H9 (cell line): Measurements from ENCODE around the gene CEP63. TPM values are rescaled to one million over a fixed set of nuclear protein-coding genes. Genes with fewer than 3 reads are reported as not detected.

Source experiments
- DNase-seq: peaks from one replicate; pipeline ENCODE4 v3.0.0-alpha.2; 2017
- H2AFZ ChIP-seq: one replicate; pipeline ENCODE4 v1.6.1; 2013; ENCODE audit warnings: mild to moderate bottlenecking, low read length, control low read depth, moderate library complexity
- H2AK5ac ChIP-seq: 2 replicates; pipeline ENCODE4 v1.6.1; 2013; ENCODE audit warnings: low read length, control low read depth, mixed read lengths; ENCODE audit not compliant: insufficient read length
- H2BK120ac ChIP-seq: one replicate; pipeline ENCODE4 v1.6.1; 2013; ENCODE audit warnings: low read depth, mild to moderate bottlenecking, low read length, control low read depth, inconsistent platforms; ENCODE audit not compliant: poor library complexity, severe bottlenecking
- H2BK12ac ChIP-seq: 2 replicates; pipeline ENCODE4 v1.6.1; 2013; ENCODE audit warnings: low read length, control low read depth, mixed read lengths, low read depth; ENCODE audit not compliant: insufficient read length
- H2BK15ac ChIP-seq: 2 replicates; pipeline ENCODE4 v1.6.1; 2013; ENCODE audit warnings: low read depth, low read length, control low read depth
- H2BK20ac ChIP-seq: one replicate; pipeline ENCODE4 v1.6.1; 2013; ENCODE audit warnings: low read depth, mild to moderate bottlenecking, low read length, control low read depth, inconsistent platforms; ENCODE audit not compliant: poor library complexity, severe bottlenecking
- H2BK5ac ChIP-seq: 2 replicates; pipeline ENCODE4 v1.6.1; 2013; ENCODE audit warnings: low read length, control low read depth, mixed read lengths; ENCODE audit not compliant: insufficient read length
- H3K14ac ChIP-seq: 2 replicates; pipeline ENCODE4 v1.6.1; 2013; ENCODE audit warnings: low read length, control low read depth; ENCODE audit not compliant: insufficient read depth
- H3K18ac ChIP-seq: 2 replicates; pipeline ENCODE4 v1.6.1; 2013; ENCODE audit warnings: low read depth, mild to moderate bottlenecking, mixed read lengths, low read length, control low read depth; ENCODE audit not compliant: insufficient read length
- H3K23ac ChIP-seq: 2 replicates; pipeline ENCODE4 v1.6.1; 2013; ENCODE audit warnings: low read length, control low read depth, mixed read lengths, low read depth; ENCODE audit not compliant: insufficient read length
- H3K23me2 ChIP-seq: 2 replicates; pipeline ENCODE4 v1.6.1; 2013; ENCODE audit warnings: low read depth, mild to moderate bottlenecking, mixed read lengths, low read length, control low read depth; ENCODE audit not compliant: insufficient read length, poor library complexity, severe bottlenecking
- H3K27ac ChIP-seq: 2 replicates; pipeline ENCODE4 v1.5.1; 2013; ENCODE audit warnings: low read length, control low read depth, mixed read lengths, low read depth; ENCODE audit not compliant: insufficient read length
- H3K27me3 ChIP-seq: 2 replicates; pipeline ENCODE4 v1.6.1; 2013; ENCODE audit warnings: low read length, control low read depth, inconsistent platforms; ENCODE audit not compliant: insufficient read depth
- H3K4ac ChIP-seq: 2 replicates; pipeline ENCODE4 v1.6.1; 2013; ENCODE audit warnings: low read depth, mild to moderate bottlenecking, control low read depth, inconsistent platforms, low read length, moderate library complexity
- H3K4me1 ChIP-seq: 2 replicates; pipeline ENCODE4 v1.6.1; 2013; ENCODE audit warnings: low read length, control low read depth, inconsistent platforms; ENCODE audit not compliant: insufficient read depth
- H3K4me2 ChIP-seq: 2 replicates; pipeline ENCODE4 v1.6.1; 2013; ENCODE audit warnings: low read length, control low read depth, mixed read lengths; ENCODE audit not compliant: insufficient read length, insufficient read depth
- H3K56ac ChIP-seq: 2 replicates; pipeline ENCODE4 v1.6.1; 2013; ENCODE audit warnings: low read depth, mild to moderate bottlenecking, mixed read lengths, low read length, control low read depth; ENCODE audit not compliant: insufficient read length
- H3K79me1 ChIP-seq: 2 replicates; pipeline ENCODE4 v1.6.1; 2013; ENCODE audit warnings: low read depth, mild to moderate bottlenecking, moderate library complexity, low read length, control low read depth, inconsistent platforms; ENCODE audit not compliant: insufficient read depth, poor library complexity, severe bottlenecking
- H3K79me2 ChIP-seq: 2 replicates; pipeline ENCODE4 v1.6.1; 2013; ENCODE audit warnings: low read length, control low read depth, inconsistent platforms; ENCODE audit not compliant: insufficient read depth
- H3K9ac ChIP-seq: 2 replicates; pipeline ENCODE4 v1.6.1; 2013; ENCODE audit warnings: low read length, control low read depth, mixed read lengths; ENCODE audit not compliant: insufficient read length; ENCODE audit errors: extremely low read depth
- H3K9me3 ChIP-seq: one replicate; pipeline ENCODE4 v1.6.1; 2013; ENCODE audit warnings: low read depth, low read length, inconsistent platforms; ENCODE audit not compliant: control insufficient read depth
- H3T11ph ChIP-seq: one replicate; pipeline ENCODE4 v1.6.1; 2013; ENCODE audit warnings: mild to moderate bottlenecking, low read length, control low read depth, inconsistent platforms
- H4K20me1 ChIP-seq: one replicate; pipeline ENCODE4 v1.6.1; 2013; ENCODE audit not compliant: control insufficient read depth, insufficient read length, insufficient read depth
- H4K5ac ChIP-seq: 2 replicates; pipeline ENCODE4 v1.6.1; 2013; ENCODE audit warnings: low read depth, mild to moderate bottlenecking, mixed read lengths, low read length, control low read depth; ENCODE audit not compliant: insufficient read length
- H4K8ac ChIP-seq: replicated peaks from 2 replicates; pipeline ENCODE4 v1.6.1; 2013; ENCODE audit warnings: low read length, control low read depth, mixed read lengths, low read depth; ENCODE audit not compliant: insufficient read length
- H4K91ac ChIP-seq: 2 replicates; pipeline ENCODE4 v1.6.1; 2013; ENCODE audit warnings: low read depth, mild to moderate bottlenecking, moderate library complexity, mixed read lengths, low read length, control low read depth; ENCODE audit not compliant: insufficient read length
- H3K27ac Mint-ChIP-seq, 3 experiments: 2 replicates in 2 of 3; 3 replicates in 1 of 3; pipeline ENCODE4 v1.8.0; 2020 to 2021; ENCODE audit warnings: mixed read lengths in 3 of 3, mild to moderate bottlenecking in 1 of 3, moderate library complexity in 1 of 3
- H3K27me3 Mint-ChIP-seq: 2 replicates; pipeline ENCODE4 v1.8.0; 2021; ENCODE audit warnings: low read depth, mild to moderate bottlenecking, moderate library complexity, mixed read lengths
- H3K36me3 Mint-ChIP-seq, 3 experiments: 2 replicates in 2 of 3; 3 replicates in 1 of 3; pipeline ENCODE4 v1.8.0; 2020 to 2021; ENCODE audit warnings: low read depth in 3 of 3, mixed read lengths in 3 of 3; ENCODE audit not compliant: insufficient read depth in 1 of 3
- H3K4me1 Mint-ChIP-seq, 2 experiments: 2 replicates each; pipeline ENCODE4 v1.8.0; 2020; ENCODE audit warnings: mixed read lengths in 2 of 2
- H3K4me3 Mint-ChIP-seq, 2 experiments: 2 replicates in 1 of 2; 3 replicates in 1 of 2; pipeline ENCODE4 v1.8.0; 2020 to 2021; ENCODE audit warnings: mild to moderate bottlenecking in 2 of 2, mixed read lengths in 2 of 2, moderate library complexity in 1 of 2
- H3K9me3 Mint-ChIP-seq, 2 experiments: 2 replicates in 1 of 2; 3 replicates in 1 of 2; pipeline ENCODE4 v1.8.0; 2020; ENCODE audit warnings: mild to moderate bottlenecking in 2 of 2, mixed read lengths in 2 of 2, moderate library complexity in 1 of 2
- WGBS: extraction: QIAGEN DNeasy Blood & Tissue Kit; methylation state at CpG from one replicate; pipeline ENCODE4 v1.1.7; 2013; ENCODE audit warnings: missing lambda C conversion rate, low lambda C conversion rate, mixed read lengths; ENCODE audit not compliant: insufficient read length; ENCODE audit errors: extremely low coverage; 5-methylcytosine and 5-hydroxymethylcytosine counted together
- total RNA-seq: library from RNA; stranded (reverse); gene quantifications from 2 replicates; pipeline ENCODE4 v1.2.1, GENCODE V29; 2021
- TF ChIP-seq, protein P1 (sequence below): fragments of 200-600 bp; sonication (generic); conservative IDR thresholded peaks from 3 replicates; pipeline ENCODE4 v1.8.0; 2021; ENCODE audit warnings: antibody characterized with exemption, mild to moderate bottlenecking

Gene CEP63
- total RNA-seq, 1 experiment from 2014 or later = 16.2 TPM

DNA sequence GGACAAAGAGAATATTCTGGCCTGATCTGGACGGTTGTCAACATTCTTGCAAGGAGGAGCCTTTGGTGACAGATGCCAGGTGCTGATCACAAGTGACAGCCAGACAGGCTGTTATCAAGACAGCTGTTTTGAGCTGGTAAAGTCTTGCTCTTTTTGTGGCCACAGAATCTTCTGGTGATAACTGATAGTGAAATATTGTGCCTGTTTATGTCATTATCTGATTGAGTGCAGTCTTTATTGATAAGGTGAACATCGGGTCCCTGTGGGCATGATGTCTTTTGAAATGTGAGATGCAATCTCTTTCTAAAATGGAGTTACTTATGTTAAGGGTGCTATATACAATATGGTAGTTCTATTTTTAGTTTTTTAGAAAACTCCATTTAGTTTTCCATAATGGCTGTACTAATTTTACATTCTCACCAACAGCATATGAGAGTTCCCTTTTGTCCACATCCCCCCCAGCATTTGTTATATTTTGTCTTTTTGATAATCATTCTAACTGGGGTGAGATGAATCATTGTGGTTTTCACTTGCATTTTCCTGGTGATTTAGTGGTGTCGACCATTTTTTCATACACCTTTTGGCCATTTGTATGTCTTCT is 10.7 kb downstream of the CEP63 start:
- Histone ChIP-seq H2AK5ac (no peak overlapping the region), H2BK20ac (no peak overlapping the region), H3K79me2 (no peaks in the 10 kb centered on the region; the same call in 1 of the 2 replicates), H3K9me3 (no peaks in the 10 kb centered on the region), H3K4me2 (no peak overlapping the region), H3K9ac (no peak overlapping the region), H3K4ac (no peak overlapping the region), H3K23ac (no peak overlapping the region), H3K27me3 (no peaks in the 10 kb centered on the region), H4K20me1 (no peaks in the 10 kb centered on the region), H3K79me1 (no peaks in the 10 kb centered on the region), H3K23me2 (no peaks in the 10 kb centered on the region), H4K5ac (no peak overlapping the region), H3K27ac (no peak overlapping the region), H4K91ac (no peak overlapping the region), H4K8ac (no peak overlapping the region), H2BK120ac (no peak overlapping the region), H3K4me1 (no peaks in the 10 kb centered on the region), H3K18ac (no peak overlapping the region), H2BK5ac (no peak overlapping the region), H3K56ac (no peak overlapping the region), H2BK12ac (no peak overlapping the region), H3T11ph (no peak overlapping the region), H2BK15ac (no peak overlapping the region), H3K14ac (no peak overlapping the region), H2AFZ (no peak overlapping the region)
- TF ChIP-seq, protein P1, sequence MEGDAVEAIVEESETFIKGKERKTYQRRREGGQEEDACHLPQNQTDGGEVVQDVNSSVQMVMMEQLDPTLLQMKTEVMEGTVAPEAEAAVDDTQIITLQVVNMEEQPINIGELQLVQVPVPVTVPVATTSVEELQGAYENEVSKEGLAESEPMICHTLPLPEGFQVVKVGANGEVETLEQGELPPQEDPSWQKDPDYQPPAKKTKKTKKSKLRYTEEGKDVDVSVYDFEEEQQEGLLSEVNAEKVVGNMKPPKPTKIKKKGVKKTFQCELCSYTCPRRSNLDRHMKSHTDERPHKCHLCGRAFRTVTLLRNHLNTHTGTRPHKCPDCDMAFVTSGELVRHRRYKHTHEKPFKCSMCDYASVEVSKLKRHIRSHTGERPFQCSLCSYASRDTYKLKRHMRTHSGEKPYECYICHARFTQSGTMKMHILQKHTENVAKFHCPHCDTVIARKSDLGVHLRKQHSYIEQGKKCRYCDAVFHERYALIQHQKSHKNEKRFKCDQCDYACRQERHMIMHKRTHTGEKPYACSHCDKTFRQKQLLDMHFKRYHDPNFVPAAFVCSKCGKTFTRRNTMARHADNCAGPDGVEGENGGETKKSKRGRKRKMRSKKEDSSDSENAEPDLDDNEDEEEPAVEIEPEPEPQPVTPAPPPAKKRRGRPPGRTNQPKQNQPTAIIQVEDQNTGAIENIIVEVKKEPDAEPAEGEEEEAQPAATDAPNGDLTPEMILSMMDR = no peak
- Mint-ChIP-seq H3K27me3 (no peaks in the 10 kb centered on the region), H3K36me3 (peaks cover 6 to 29% (median 26%) of the 10 kb centered on the region in 3 experiments; a peak in 6 of 7 replicates), H3K4me3 (no peak overlapping the region), H3K4me1 (peaks cover 13 to 14% of the 10 kb centered on the region in 2 experiments), H3K27ac (no peak overlapping the region; a peak in 1 of 7 replicates), H3K9me3 (no peaks in the 10 kb centered on the region)
- DNase-seq = no peak
- no CpG with 5 or more reads among the region's 3 CpGs for WGBS
